ENCODE data around the gene PRAME. TPM values are rescaled to one million over a fixed set of nuclear protein-coding genes. Genes with fewer than 3 reads are reported as not detected.

The PRAME gene
- total RNA-seq, 1 donor from 2014 or later = not detected

DNA sequence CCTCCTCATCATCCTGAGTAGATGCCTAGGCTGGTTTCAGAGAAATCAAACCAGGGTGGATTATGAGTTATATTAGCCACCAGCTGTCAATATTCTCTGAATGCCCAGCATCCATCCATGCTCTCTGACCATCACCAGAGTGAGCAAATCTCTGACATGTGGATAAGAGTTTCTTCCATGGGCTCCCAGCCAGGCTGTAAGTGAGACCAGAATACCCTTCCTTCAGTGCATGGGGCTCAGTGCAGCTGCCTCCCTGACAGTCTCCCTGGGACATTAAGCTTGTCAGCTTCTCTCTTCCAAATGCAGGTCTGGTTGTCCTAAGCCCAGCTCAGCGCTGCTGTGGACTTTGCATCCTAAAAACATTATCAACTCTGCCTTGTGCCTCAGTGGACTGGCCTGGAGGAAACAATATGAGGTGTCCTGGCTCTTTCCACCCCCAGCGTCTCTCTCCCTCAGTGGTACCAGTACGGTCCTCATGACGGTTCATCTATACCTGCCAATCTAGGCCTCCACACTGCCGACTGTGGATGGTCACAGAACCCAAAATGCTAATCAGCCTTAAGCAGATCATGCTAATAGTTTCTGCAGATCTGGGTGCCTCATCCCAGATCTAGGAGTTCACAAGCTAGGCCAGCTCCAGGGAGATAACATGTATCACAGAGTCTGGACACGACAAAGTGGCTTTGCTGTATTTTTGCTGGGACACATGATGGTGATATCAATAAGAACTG, 41.6 kb upstream of the PRAME start:
- no peaks in the 10 kb centered on the region for H3K4me1 Mint-ChIP-seq (ENCODE audit: unreplicated experiment)
- no peak overlapping the region for H3K27ac Mint-ChIP-seq (ENCODE audit: unreplicated experiment)
- no peak for DNase-seq (ENCODE audit: extremely low spot score, unreplicated experiment)
- H3K27me3 Mint-ChIP-seq (ENCODE audit: unreplicated experiment) = peaks cover 5% of the 10 kb centered on the region
- TF ChIP-seq, protein P1, sequence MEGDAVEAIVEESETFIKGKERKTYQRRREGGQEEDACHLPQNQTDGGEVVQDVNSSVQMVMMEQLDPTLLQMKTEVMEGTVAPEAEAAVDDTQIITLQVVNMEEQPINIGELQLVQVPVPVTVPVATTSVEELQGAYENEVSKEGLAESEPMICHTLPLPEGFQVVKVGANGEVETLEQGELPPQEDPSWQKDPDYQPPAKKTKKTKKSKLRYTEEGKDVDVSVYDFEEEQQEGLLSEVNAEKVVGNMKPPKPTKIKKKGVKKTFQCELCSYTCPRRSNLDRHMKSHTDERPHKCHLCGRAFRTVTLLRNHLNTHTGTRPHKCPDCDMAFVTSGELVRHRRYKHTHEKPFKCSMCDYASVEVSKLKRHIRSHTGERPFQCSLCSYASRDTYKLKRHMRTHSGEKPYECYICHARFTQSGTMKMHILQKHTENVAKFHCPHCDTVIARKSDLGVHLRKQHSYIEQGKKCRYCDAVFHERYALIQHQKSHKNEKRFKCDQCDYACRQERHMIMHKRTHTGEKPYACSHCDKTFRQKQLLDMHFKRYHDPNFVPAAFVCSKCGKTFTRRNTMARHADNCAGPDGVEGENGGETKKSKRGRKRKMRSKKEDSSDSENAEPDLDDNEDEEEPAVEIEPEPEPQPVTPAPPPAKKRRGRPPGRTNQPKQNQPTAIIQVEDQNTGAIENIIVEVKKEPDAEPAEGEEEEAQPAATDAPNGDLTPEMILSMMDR (IDR thresholded peaks at IDR 0.05) = no peak
- H3K9me3 Mint-ChIP-seq (ENCODE audit: unreplicated experiment) = no peaks in the 10 kb centered on the region
- no peaks in the 10 kb centered on the region for H3K36me3 Mint-ChIP-seq (ENCODE audit: unreplicated experiment)
- H3K4me3 Mint-ChIP-seq (ENCODE audit: unreplicated experiment) = no peak overlapping the region

DNA sequence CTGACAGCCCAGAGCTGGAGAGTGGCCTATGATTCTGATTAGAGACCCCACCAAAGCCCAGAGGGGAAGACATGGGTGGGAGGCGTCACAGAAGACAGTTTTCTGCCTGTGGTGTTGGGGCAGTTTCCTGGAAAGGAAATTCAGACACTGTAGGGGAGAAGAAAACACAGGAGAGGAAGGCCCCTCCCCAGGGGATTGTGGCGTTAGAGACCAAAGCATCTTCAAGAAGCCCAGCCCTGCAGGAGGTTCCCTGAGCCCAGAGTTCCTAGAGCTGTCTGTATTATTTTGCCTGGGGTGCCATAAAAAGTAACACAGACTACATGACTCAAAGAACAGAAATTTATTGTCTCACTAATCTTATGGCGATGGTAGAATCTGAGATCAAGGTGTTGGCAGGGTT, 40.2 kb upstream of the PRAME start:
- H3K27ac Mint-ChIP-seq (ENCODE audit: unreplicated experiment) = no peak overlapping the region
- TF ChIP-seq, protein P1 (IDR thresholded peaks at IDR 0.05) = no peak
- no peaks in the 10 kb centered on the region for H3K9me3 Mint-ChIP-seq (ENCODE audit: unreplicated experiment)
- H3K36me3 Mint-ChIP-seq (ENCODE audit: unreplicated experiment) = no peaks in the 10 kb centered on the region
- DNase-seq (ENCODE audit: extremely low spot score, unreplicated experiment) = no peak
- H3K4me1 Mint-ChIP-seq (ENCODE audit: unreplicated experiment) = no peaks in the 10 kb centered on the region
- no peak overlapping the region for H3K4me3 Mint-ChIP-seq (ENCODE audit: unreplicated experiment)
- peaks cover 5% of the 10 kb centered on the region for H3K27me3 Mint-ChIP-seq (ENCODE audit: unreplicated experiment)

DNA sequence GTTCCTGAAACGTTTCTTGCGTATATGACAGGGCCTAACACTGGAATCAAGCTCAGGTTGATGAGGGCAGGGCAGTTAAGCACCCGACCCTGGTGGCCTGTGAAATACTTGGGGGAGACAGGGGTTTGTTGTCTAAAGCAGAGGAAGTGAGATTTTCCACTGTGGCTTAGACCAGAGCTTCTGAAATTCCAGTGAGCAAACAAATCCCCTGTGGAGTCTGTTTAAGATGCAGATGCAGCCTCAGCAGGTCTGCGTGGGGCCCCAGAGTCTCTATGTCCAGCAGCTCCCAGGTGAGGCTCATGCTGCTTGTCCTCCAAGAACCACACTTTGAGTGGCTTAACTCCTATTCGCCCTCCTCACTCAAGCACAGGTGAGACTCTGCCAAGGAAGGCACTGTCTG, 39.1 kb upstream of the PRAME start:
- Mint-ChIP-seq H3K4me1 (ENCODE audit: unreplicated experiment) (no peaks in the 10 kb centered on the region), H3K27ac (ENCODE audit: unreplicated experiment) (no peak overlapping the region), H3K4me3 (ENCODE audit: unreplicated experiment) (no peak overlapping the region), H3K36me3 (ENCODE audit: unreplicated experiment) (no peaks in the 10 kb centered on the region), H3K27me3 (ENCODE audit: unreplicated experiment) (peaks cover 5% of the 10 kb centered on the region), H3K9me3 (ENCODE audit: unreplicated experiment) (no peaks in the 10 kb centered on the region)
- TF ChIP-seq, protein P1 (IDR thresholded peaks at IDR 0.05) = no peak
- DNase-seq (ENCODE audit: extremely low spot score, unreplicated experiment) = no peak

DNA sequence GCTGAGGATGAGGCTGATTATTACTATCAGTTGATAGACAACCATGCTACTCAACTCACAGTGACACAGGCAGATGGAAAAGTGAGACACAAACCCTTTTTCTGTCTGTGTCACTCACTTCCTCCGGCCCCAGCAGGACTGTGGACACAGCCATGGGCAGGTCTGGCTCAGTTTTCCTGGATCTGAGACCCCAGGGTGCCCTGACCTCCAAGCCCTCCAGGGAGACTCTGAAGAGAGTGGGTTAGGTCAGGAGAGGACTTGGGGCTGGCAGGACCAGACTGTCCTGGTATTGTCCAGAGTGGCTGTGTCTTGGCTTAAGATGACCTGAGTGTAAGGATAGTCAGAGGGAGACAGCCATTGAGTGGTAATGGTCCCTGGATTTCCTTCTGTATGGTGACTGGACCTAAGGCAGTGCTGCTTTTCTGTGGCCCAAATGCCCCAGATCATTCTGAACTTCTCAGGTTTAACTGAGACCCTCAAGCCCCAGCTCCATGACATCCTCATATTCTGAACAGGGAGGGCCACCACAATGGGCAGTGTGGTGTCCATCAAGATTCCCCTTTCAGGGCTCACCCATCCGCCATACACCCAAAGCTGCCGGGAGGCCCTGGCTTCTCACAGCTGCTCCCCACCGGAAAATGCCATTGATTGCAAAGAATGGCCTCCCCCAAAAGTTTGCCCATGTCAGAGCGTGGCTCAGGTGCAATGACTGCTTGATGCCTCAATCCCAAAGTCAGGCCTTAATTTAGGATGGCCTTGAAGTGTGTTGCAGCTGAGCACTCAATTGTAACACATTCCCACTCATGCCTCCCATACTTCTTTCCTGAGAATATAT, 36.2 kb upstream of the PRAME start:
- H3K27ac Mint-ChIP-seq (ENCODE audit: unreplicated experiment) = no peak overlapping the region
- TF ChIP-seq, protein P1 (IDR thresholded peaks at IDR 0.05) = no peak
- no peaks in the 10 kb centered on the region for H3K36me3 Mint-ChIP-seq (ENCODE audit: unreplicated experiment)
- no peaks in the 10 kb centered on the region for H3K9me3 Mint-ChIP-seq (ENCODE audit: unreplicated experiment)
- H3K4me3 Mint-ChIP-seq (ENCODE audit: unreplicated experiment) = no peak overlapping the region
- DNase-seq (ENCODE audit: extremely low spot score, unreplicated experiment) = peak; percentile 70
- H3K4me1 Mint-ChIP-seq (ENCODE audit: unreplicated experiment) = no peaks in the 10 kb centered on the region
- H3K27me3 Mint-ChIP-seq (ENCODE audit: unreplicated experiment) = peaks cover 28% of the 10 kb centered on the region
